HFFc6 (cell line): ENCODE measurements around the gene GALNT18. TPM values are rescaled to one million over a fixed set of nuclear protein-coding genes. Genes with fewer than 3 reads are reported as not detected.
A peak's percentile ranks its signal among the peaks of the same experiment; 100 is the strongest.

ENCODE experiments used
- DNase-seq: peaks from one replicate; pipeline ENCODE4 v3.0.0-alpha.2; 2018
- H3K27ac Mint-ChIP-seq: 2 replicates; pipeline ENCODE4 v1.8.0; 2020; ENCODE audit warnings: mild to moderate bottlenecking, mixed read lengths
- H3K27me3 Mint-ChIP-seq: 2 replicates; pipeline ENCODE4 v1.8.0; 2021; ENCODE audit warnings: mild to moderate bottlenecking, moderate library complexity, mixed read lengths; ENCODE audit not compliant: insufficient read depth
- H3K36me3 Mint-ChIP-seq: 2 replicates; pipeline ENCODE4 v1.8.0; 2021; ENCODE audit warnings: low read depth, mixed read lengths
- H3K4me1 Mint-ChIP-seq: 2 replicates; pipeline ENCODE4 v1.8.0; 2020; ENCODE audit warnings: low read depth, mixed read lengths
- H3K4me3 Mint-ChIP-seq: 2 replicates; pipeline ENCODE4 v1.8.0; 2020; ENCODE audit warnings: mild to moderate bottlenecking, moderate library complexity, mixed read lengths
- H3K9me3 Mint-ChIP-seq: 2 replicates; pipeline ENCODE4 v1.8.0; 2020; ENCODE audit warnings: mild to moderate bottlenecking, mixed read lengths
- total RNA-seq, 6 experiments: library from RNA; stranded (reverse); fragmentation: NEBNext Ultra II Directional; extraction: Animal tissue kit (Norgen Biotek cat#: 25700); gene quantifications; 2 replicates in 1 of 6; 3 replicates in 5 of 6; pipeline ENCODE4 v1.2.3, GENCODE V29; 2021
- TF ChIP-seq, protein P1 (sequence below): fragments of 200-600 bp; sonication (generic); IDR thresholded peaks from 2 replicates; pipeline ENCODE4 v1.5.0; 2021; ENCODE audit warnings: antibody characterized with exemption, mild to moderate bottlenecking

The GALNT18 gene
- total RNA-seq, 6 experiments from 2014 or later, result 2.7 to 13.7 (median 12.4) TPM

DNA sequence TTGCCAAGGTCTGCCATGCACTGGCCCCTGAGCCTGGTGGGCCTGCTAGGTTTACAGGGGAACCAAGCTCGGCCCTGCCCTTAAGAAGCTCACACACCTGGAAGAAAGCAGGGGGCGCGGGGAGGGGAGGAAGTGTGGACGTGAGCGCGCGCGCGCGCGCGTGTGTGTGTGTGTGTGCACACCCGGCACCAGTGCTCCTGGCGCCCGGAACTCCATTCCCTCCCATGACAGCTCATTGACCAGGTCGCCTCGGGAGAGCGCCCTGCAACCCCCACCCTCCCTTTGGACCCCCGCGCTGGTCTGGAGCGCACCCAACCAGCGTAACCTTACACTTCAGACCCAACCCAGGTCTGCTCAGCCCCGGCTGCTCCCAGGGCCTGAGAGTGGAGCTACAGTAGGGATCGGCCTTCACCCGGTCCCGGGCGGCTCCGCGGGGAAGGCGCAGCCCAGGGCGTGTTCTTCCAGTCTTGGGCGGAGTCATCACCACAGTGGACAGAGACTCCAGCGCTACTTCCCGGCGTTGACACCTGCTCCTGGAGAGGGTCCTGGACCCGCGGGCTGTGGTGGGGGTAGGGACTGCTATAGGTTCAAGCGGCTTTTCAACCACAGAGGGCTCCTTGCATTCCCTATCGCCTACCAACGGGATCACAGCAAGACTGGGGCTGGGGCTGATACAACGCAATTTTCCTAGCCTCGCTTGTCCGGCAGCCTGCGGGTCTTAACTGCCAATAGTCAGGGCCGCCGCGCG is 1.5 kb downstream of the GALNT18 start:
- Mint-ChIP-seq H3K9me3 (no peaks in the 10 kb centered on the region), H3K36me3 (no peaks in the 10 kb centered on the region), H3K4me3 (peak overlapping the region; percentile 90), H3K27me3 (peaks cover 38% of the 10 kb centered on the region), H3K4me1 (peaks cover 9% of the 10 kb centered on the region), H3K27ac (no peak overlapping the region; the same call in 1 of the 2 replicates)
- DNase-seq, result no peak
- TF ChIP-seq, protein P1, sequence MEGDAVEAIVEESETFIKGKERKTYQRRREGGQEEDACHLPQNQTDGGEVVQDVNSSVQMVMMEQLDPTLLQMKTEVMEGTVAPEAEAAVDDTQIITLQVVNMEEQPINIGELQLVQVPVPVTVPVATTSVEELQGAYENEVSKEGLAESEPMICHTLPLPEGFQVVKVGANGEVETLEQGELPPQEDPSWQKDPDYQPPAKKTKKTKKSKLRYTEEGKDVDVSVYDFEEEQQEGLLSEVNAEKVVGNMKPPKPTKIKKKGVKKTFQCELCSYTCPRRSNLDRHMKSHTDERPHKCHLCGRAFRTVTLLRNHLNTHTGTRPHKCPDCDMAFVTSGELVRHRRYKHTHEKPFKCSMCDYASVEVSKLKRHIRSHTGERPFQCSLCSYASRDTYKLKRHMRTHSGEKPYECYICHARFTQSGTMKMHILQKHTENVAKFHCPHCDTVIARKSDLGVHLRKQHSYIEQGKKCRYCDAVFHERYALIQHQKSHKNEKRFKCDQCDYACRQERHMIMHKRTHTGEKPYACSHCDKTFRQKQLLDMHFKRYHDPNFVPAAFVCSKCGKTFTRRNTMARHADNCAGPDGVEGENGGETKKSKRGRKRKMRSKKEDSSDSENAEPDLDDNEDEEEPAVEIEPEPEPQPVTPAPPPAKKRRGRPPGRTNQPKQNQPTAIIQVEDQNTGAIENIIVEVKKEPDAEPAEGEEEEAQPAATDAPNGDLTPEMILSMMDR, result no peak

- Mint-ChIP-seq H3K27ac (no peak overlapping the region), H3K4me1 (peaks cover 9% of the 10 kb centered on the region), H3K9me3 (no peaks in the 10 kb centered on the region), H3K4me3 (no peak overlapping the region; the same call in 1 of the 2 replicates), H3K36me3 (no peaks in the 10 kb centered on the region), H3K27me3 (peaks cover 32% of the 10 kb centered on the region)
- TF ChIP-seq, protein P1, result peak; percentile 19; the same call in 1 of the 2 replicates
- no peak for DNase-seq
Measured at GRCh38 chr11:11618973-11619435, 2.8 kb downstream of the GALNT18 start.

DNA sequence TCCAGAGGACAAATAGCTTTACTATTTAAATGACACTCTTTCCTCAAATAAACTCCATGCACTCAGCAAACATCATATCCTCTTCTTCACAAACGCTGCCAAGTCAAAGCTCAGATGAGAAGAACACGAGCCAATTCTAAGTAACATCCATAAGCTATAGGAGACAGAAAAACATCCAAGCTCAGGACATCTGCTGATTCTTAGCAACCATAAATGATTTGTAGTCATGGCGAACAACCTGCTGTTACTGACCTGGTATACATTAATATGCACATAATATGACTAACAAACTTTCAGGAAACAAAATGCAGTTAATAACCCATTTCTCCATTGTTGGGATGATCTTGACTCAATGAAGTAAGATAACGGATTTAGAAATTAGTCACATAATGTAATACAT is 6.7 kb downstream of the GALNT18 start:
- TF ChIP-seq, protein P1, result no peak
- Mint-ChIP-seq H3K4me1 (no peaks in the 10 kb centered on the region; the same call in 1 of the 2 replicates), H3K36me3 (no peaks in the 10 kb centered on the region), H3K27ac (no peak overlapping the region), H3K9me3 (no peaks in the 10 kb centered on the region), H3K27me3 (peaks cover 31% of the 10 kb centered on the region), H3K4me3 (no peak overlapping the region)
- no peak for DNase-seq

- Mint-ChIP-seq H3K4me1 (peaks cover 22% of the 10 kb centered on the region), H3K27ac (no peak overlapping the region), H3K27me3 (peaks cover 19% of the 10 kb centered on the region), H3K4me3 (no peak overlapping the region), H3K9me3 (no peaks in the 10 kb centered on the region), H3K36me3 (no peaks in the 10 kb centered on the region)
- TF ChIP-seq, protein P1, result no peak
- DNase-seq, result no peak
Measured at GRCh38 chr11:11612439-11612838, 9.4 kb downstream of the GALNT18 start.

DNA sequence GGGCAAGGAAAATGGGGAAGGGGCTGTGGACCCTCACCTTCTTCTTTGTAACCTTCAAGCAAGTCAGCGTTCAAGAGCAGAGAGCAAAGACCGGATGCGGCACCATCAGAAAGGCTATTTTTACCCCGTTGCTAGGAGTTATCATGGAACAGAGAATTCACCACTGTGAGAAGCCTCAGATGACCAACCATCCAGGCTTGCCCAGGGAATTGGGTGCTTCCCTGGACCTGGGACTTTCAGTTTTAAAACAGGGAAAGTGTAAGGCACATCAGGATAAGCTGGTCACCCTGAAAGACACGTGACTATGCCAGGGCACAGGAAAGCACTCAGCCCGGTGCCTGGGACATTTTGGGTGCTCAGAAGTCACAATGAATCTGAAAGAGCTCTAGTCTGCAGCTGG is 10.4 kb downstream of the GALNT18 start:
- Mint-ChIP-seq H3K27ac (no peak overlapping the region), H3K36me3 (no peaks in the 10 kb centered on the region), H3K4me3 (no peak overlapping the region), H3K9me3 (no peaks in the 10 kb centered on the region), H3K27me3 (peaks cover 19% of the 10 kb centered on the region), H3K4me1 (peaks cover 24% of the 10 kb centered on the region)
- DNase-seq, result no peak
- TF ChIP-seq, protein P1, result no peak
